ENCODE results near the gene ENOX2. TPM values are rescaled to one million over a fixed set of nuclear protein-coding genes. Genes with fewer than 3 reads are reported as not detected.

ENOX2 gene
- total RNA-seq, 4 donors from 2014 or later = 9.3 to 20.7 (median 15.4) TPM

- no peak overlapping the region for H3K27ac ChIP-seq
- H3K9me3 ChIP-seq = no peaks in the 10 kb centered on the region
- TF ChIP-seq POLR2AphosphoS5 (IDR thresholded peaks at IDR 0.05) (no peak), CTCF (IDR thresholded peaks at IDR 0.05) (no peak), EP300 (IDR thresholded peaks at IDR 0.05) (no peak)
- no peaks in the 10 kb centered on the region for H3K36me3 ChIP-seq
- no peaks in the 10 kb centered on the region for H3K27me3 ChIP-seq
- H3K4me3 ChIP-seq = no peak overlapping the region
- ATAC-seq = no peak
- WGBS, 2 donors (ENCODE audit: low coverage in 1 of 2) = 77 to 89% methylated on average over 1 of the region's 2 CpGs
- no peaks in the 10 kb centered on the region for H3K4me1 ChIP-seq
These were observed 54.2 kb downstream of the ENOX2 start for GRCh38 chrX:130848763-130849162.

GRCh38 chrX:130846746-130847145 is 56.3 kb downstream of the ENOX2 start:
- Histone ChIP-seq H3K4me3 (no peak overlapping the region), H3K9me3 (no peaks in the 10 kb centered on the region), H3K4me1 (no peaks in the 10 kb centered on the region), H3K36me3 (no peaks in the 10 kb centered on the region), H3K27me3 (no peaks in the 10 kb centered on the region), H3K27ac (no peak overlapping the region)
- 85 to 90% methylated on average over 2 of the region's 2 CpGs for WGBS, 2 donors (ENCODE audit: low coverage in 1 of 2)
- ATAC-seq = no peak
- no peak for TF ChIP-seq EP300 (IDR thresholded peaks at IDR 0.05)
- no peak for TF ChIP-seq CTCF (IDR thresholded peaks at IDR 0.05)
- no peak for TF ChIP-seq POLR2AphosphoS5 (IDR thresholded peaks at IDR 0.05)
- no peak for TF ChIP-seq POLR2A (IDR thresholded peaks at IDR 0.05)

- Histone ChIP-seq H3K4me3 (no peak overlapping the region), H3K27ac (no peak overlapping the region), H3K9me3 (no peaks in the 10 kb centered on the region), H3K4me1 (no peaks in the 10 kb centered on the region), H3K36me3 (no peaks in the 10 kb centered on the region), H3K27me3 (no peaks in the 10 kb centered on the region)
- ATAC-seq = no peak
- TF ChIP-seq POLR2A (IDR thresholded peaks at IDR 0.05) = no peak
- no peak for TF ChIP-seq CTCF (IDR thresholded peaks at IDR 0.05)
- TF ChIP-seq EP300 (IDR thresholded peaks at IDR 0.05) = no peak
- no peak for TF ChIP-seq POLR2AphosphoS5 (IDR thresholded peaks at IDR 0.05)
- WGBS, 2 donors (ENCODE audit: low coverage in 1 of 2) = 71 to 94% methylated on average over 1 to 2 of the region's 3 CpGs
These were observed 61.2 kb downstream of the ENOX2 start for GRCh38 chrX:130841776-130842175.

GRCh38 chrX:130840345-130840744 is 62.7 kb downstream of the ENOX2 start:
- H3K9me3 ChIP-seq = no peaks in the 10 kb centered on the region
- no peak for ATAC-seq
- TF ChIP-seq EP300 (IDR thresholded peaks at IDR 0.05) (no peak), CTCF (IDR thresholded peaks at IDR 0.05) (no peak), POLR2AphosphoS5 (IDR thresholded peaks at IDR 0.05) (no peak), POLR2A (IDR thresholded peaks at IDR 0.05) (no peak)
- H3K27me3 ChIP-seq = no peaks in the 10 kb centered on the region
- no peak overlapping the region for H3K27ac ChIP-seq
- no peak overlapping the region for H3K4me3 ChIP-seq
- H3K36me3 ChIP-seq = no peaks in the 10 kb centered on the region
- 53 to 88% methylated on average over 1 to 2 of the region's 2 CpGs for WGBS, 2 donors (ENCODE audit: low coverage in 1 of 2)
- H3K4me1 ChIP-seq = no peaks in the 10 kb centered on the region

- WGBS, 2 donors (ENCODE audit: low coverage in 1 of 2) = 17 to 39% methylated on average over 1 to 2 of the region's 2 CpGs
- H3K4me1 ChIP-seq = no peaks in the 10 kb centered on the region
- no peak overlapping the region for H3K27ac ChIP-seq
- TF ChIP-seq POLR2AphosphoS5 (IDR thresholded peaks at IDR 0.05) (no peak), CTCF (IDR thresholded peaks at IDR 0.05) (no peak), POLR2A (IDR thresholded peaks at IDR 0.05) (no peak), EP300 (IDR thresholded peaks at IDR 0.05) (no peak)
- H3K36me3 ChIP-seq = no peaks in the 10 kb centered on the region
- no peaks in the 10 kb centered on the region for H3K9me3 ChIP-seq
- H3K4me3 ChIP-seq = no peak overlapping the region
- no peak for ATAC-seq
- H3K27me3 ChIP-seq = no peaks in the 10 kb centered on the region
These were observed 66.6 kb downstream of the ENOX2 start for GRCh38 chrX:130836447-130836846.

All from gastroesophageal sphincter (tissue), 4 donors.